B cell (primary cell): ENCODE data around the gene TTLL10. TPM values are rescaled to one million over a fixed set of nuclear protein-coding genes. Genes with fewer than 3 reads are reported as not detected.

ENCODE experiments used
- ATAC-seq: fragments of 200-7000 bp; cut with Tn5 transposase; one replicate; pipeline ENCODE4 v1.10.0; 2021; ENCODE audit warnings: low read depth, mild to moderate bottlenecking, moderate number of reproducible peaks, moderate library complexity
- CTCF ChIA-PET: fragments of 350-600 bp; sonication (Branson Sonifier 250); formaldehyde crosslinking; loops from one replicate; lab custom pipeline; 2021; ENCODE audit warnings: antibody characterized with exemption, inconsistent platforms; lab: Charles Lee
- POLR2A ChIA-PET: fragments of 350-600 bp; sonication (Branson Sonifier 250); formaldehyde crosslinking; loops from one replicate; lab custom pipeline; 2021; ENCODE audit warnings: antibody characterized with exemption; lab: Charles Lee
- DNase-seq: peaks from one replicate; pipeline ENCODE4 v3.0.0; 2013
- H2AFZ ChIP-seq: 2 replicates; pipeline ENCODE4 v1.6.1; 2012; ENCODE audit warnings: mild to moderate bottlenecking, low read depth, low read length; ENCODE audit not compliant: insufficient read depth, poor library complexity, severe bottlenecking
- H3K27ac ChIP-seq, 2 donors: 1 replicate in 1 of 2; 2 replicates in 1 of 2; pipeline ENCODE4 v1.5.1; 2012 to 2013; ENCODE audit warnings: low read length in 2 of 2, mild to moderate bottlenecking in 2 of 2, moderate library complexity in 1 of 2
- H3K27me3 ChIP-seq, 4 experiments: fragments of 200-600 bp in 1 of 4; sonication (generic) in 1 of 4; replicated peaks in 1 of 4; 1 replicate in 2 of 4; 2 replicates in 2 of 4; pipeline versions ENCODE4 v1.6.1 to v1.7.0; 2013 to 2016; ENCODE audit warnings: low read length in 3 of 4, mild to moderate bottlenecking in 2 of 4, mixed read lengths in 1 of 4, moderate library complexity in 1 of 4; ENCODE audit not compliant: insufficient read depth in 4 of 4, control insufficient read depth in 3 of 4; ENCODE audit errors: control extremely low read depth in 1 of 4
- H3K36me3 ChIP-seq, 2 experiments: replicated peaks in 1 of 2; 1 replicate in 1 of 2; 2 replicates in 1 of 2; pipeline versions ENCODE4 v1.6.1 to v1.7.1; 2013; ENCODE audit warnings: low read length in 1 of 2; ENCODE audit not compliant: insufficient read depth in 2 of 2, control insufficient read depth in 1 of 2; ENCODE audit errors: control extremely low read depth in 1 of 2, extremely low read depth in 1 of 2
- H3K4me1 ChIP-seq, 2 donors: fragments of 200-600 bp in 1 of 2; sonication (generic) in 1 of 2; 1 replicate in 1 of 2; 2 replicates in 1 of 2; pipeline versions ENCODE4 v1.5.1 to v1.6.1; 2013 to 2017; ENCODE audit warnings: low read length in 2 of 2; ENCODE audit not compliant: control insufficient read depth in 2 of 2, insufficient read depth in 2 of 2
- H3K4me2 ChIP-seq: replicated peaks from 2 replicates; pipeline ENCODE3; 2012; ENCODE audit warnings: mild to moderate bottlenecking, low read depth, low read length; ENCODE audit not compliant: poor library complexity, severe bottlenecking
- H3K4me3 ChIP-seq, 5 experiments: fragments of 200-600 bp in 1 of 5; sonication (generic) in 1 of 5; 1 replicate in 3 of 5; 2 replicates in 2 of 5; pipeline versions ENCODE4 v1.5.1 to v1.7.0; 2011 to 2016; ENCODE audit warnings: low read length in 4 of 5, mild to moderate bottlenecking in 4 of 5, low read depth in 2 of 5, control low read depth in 1 of 5, moderate library complexity in 1 of 5; ENCODE audit not compliant: insufficient read depth in 1 of 5; ENCODE audit errors: control extremely low read depth in 1 of 5, extremely low read depth in 1 of 5
- H3K79me2 ChIP-seq: fragments of 200-600 bp; sonication (generic); one replicate; pipeline ENCODE4 v1.6.0; 2016; ENCODE audit warnings: low read length; ENCODE audit not compliant: control insufficient read depth, insufficient read depth
- H3K9ac ChIP-seq: fragments of 200-600 bp; sonication (generic); 2 replicates; pipeline ENCODE4 v1.6.1; 2017; ENCODE audit warnings: mild to moderate bottlenecking, low read length, moderate library complexity
- H3K9me3 ChIP-seq, 3 donors: one replicate each; pipeline versions ENCODE4 v1.6.1 to v1.7.1; 2013; ENCODE audit warnings: low read length in 2 of 3; ENCODE audit not compliant: control insufficient read depth in 2 of 3, insufficient read depth in 1 of 3; ENCODE audit errors: control extremely low read depth in 1 of 3
- H4K20me1 ChIP-seq: 2 replicates; pipeline ENCODE4 v1.6.0; 2012; ENCODE audit warnings: mild to moderate bottlenecking, low read length; ENCODE audit not compliant: insufficient read depth, control insufficient read depth, poor library complexity, severe bottlenecking
- H3K27ac Mint-ChIP-seq: one replicate; pipeline ENCODE4 v1.8.0; 2021; ENCODE audit warnings: mixed read lengths
- H3K27me3 Mint-ChIP-seq: one replicate; pipeline ENCODE4 v1.8.0; 2021; ENCODE audit warnings: mixed read lengths
- H3K4me1 Mint-ChIP-seq: one replicate; pipeline ENCODE4 v1.8.0; 2021; ENCODE audit warnings: mixed read lengths
- H3K4me3 Mint-ChIP-seq: one replicate; pipeline ENCODE4 v1.8.0; 2021; ENCODE audit warnings: mixed read lengths
- H3K9me3 Mint-ChIP-seq: one replicate; pipeline ENCODE4 v1.8.0; 2022; ENCODE audit warnings: mixed read lengths; ENCODE audit not compliant: insufficient read depth
- CTCF ChIP-seq: fragments of 200-600 bp; IDR thresholded peaks from one replicate; pipeline ENCODE4 v1.8.0; 2022; ENCODE audit warnings: antibody characterized with exemption, mild to moderate bottlenecking
- EZH2 ChIP-seq: IDR thresholded peaks from 2 replicates; pipeline ENCODE4 v1.6.1; 2012; ENCODE audit warnings: borderline replicate concordance, low read depth, mild to moderate bottlenecking, moderate library complexity, low read length; ENCODE audit not compliant: insufficient read depth, poor library complexity, severe bottlenecking
- WGBS: methylation state at CpG from one replicate; pipeline ENCODE4 v1.1.5; 2013; ENCODE audit warnings: missing lambda C conversion rate; ENCODE audit not compliant: insufficient coverage; 5-methylcytosine and 5-hydroxymethylcytosine counted together
- intact Hi-C: fragments of 100-400 bp; cut with micrococcal nuclease; formaldehyde crosslinking; loops from one replicate; pipeline ENCODE4 v1.10.0; 2022
- polyA plus RNA-seq: library from polyadenylated mRNA; depleted of rRNA; stranded (reverse); fragments of >200 nt; gene quantifications from 2 replicates; pipeline ENCODE4 v1.2.3, GENCODE V29; 2012
- total RNA-seq, 2 donors: library from RNA; stranded (reverse); fragments of 120-200 nt in 1 of 2; gene quantifications; 1 replicate in 1 of 2; 2 replicates in 1 of 2; pipeline versions ENCODE4 v1.2.3 to v1.2.4, GENCODE V29; 2013 to 2022

Gene TTLL10
- total and polyA plus RNA-seq, 2 donors (not counting 1 experiment from before 2014, with no cell fraction given), result 0.37 to 0.45 TPM

DNA sequence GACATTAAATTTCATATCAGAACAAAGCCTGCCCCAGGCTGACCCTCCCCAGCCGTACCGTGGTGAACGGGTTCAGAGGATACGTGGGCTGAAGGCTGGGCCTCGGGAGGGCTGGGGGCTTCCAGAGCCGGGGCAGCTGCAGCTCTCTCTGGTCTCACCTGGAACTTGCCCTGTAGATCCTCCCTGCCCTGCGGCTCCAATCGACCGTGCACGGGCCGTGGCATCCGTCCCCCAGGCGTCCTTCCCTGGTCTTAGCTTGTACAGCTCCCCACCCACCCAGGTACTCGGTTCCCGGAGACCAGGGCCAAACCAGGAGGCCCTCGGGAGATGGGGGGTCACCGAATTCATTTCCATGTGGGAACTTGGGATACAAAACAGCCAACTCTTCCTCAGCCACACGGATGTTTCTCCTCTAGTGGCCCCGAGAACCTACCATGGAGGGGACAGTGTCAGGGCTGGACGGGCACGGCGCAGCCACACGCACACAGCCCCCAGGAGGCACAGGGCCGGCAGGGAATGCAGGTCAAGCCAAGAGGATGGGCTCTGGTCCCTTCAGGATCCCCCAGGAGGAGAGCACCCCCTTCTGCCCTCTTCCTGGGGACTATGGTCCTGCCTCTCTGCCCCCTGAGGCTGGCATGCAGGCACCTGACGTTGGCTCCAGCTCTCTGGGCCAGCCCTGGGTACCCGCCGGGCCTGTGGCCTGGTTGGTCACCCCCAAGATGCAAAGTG lies 61.5 kb downstream of the TTLL10 start:
- no peak overlapping the region for H3K27ac Mint-ChIP-seq
- intact Hi-C loops, result loop anchor here (10.0 kb wide), 1 partner anchor 200 kb away; no protein-coding TSS in a partner anchor
- H3K4me3 Mint-ChIP-seq, result no peak overlapping the region
- Histone ChIP-seq H4K20me1 (peaks cover 40% of the 10 kb centered on the region), H2AFZ (no peak overlapping the region), H3K36me3 (peaks cover 0 to 8% of the 10 kb centered on the region in 2 experiments), H3K27me3 (peaks cover 0 to 25% (median 8%) of the 10 kb centered on the region in 4 experiments), H3K9ac (no peak overlapping the region), H3K4me2 (no peak overlapping the region), H3K79me2 (peaks cover 38% of the 10 kb centered on the region), H3K27ac (no peak overlapping the region), H3K4me1 (peaks cover 33 to 34% of the 10 kb centered on the region in 2 donors), H3K9me3 (peaks cover 0 to 5% (median 0%) of the 10 kb centered on the region in 3 donors), H3K4me3 (no peak overlapping the region)
- 96% methylated on average over 25 of the region's 27 CpGs for WGBS
- TF ChIP-seq CTCF (no peak), EZH2 (no peak)
- H3K27me3 Mint-ChIP-seq, result no peaks in the 10 kb centered on the region
- no peak for ATAC-seq
- no peak for DNase-seq
- H3K9me3 Mint-ChIP-seq, result no peaks in the 10 kb centered on the region
- H3K4me1 Mint-ChIP-seq, result peaks cover 32% of the 10 kb centered on the region
- ChIA-PET POLR2A (no interaction called here), CTCF (interaction anchor here (1.0 to 1.3 kb wide), 2 partner anchors 113 kb away, joined by 3 to 5 read pairs; no protein-coding TSS in a partner anchor)
